Parathyroid adenoma (tissue), 2 donors: ENCODE data around the gene LRG1.

Source experiments
- H2AFZ ChIP-seq: fragments of 300-600 bp; sonication (generic); one replicate; pipeline ENCODE4 v1.7.0; 2017; ENCODE audit warnings: antibody characterized with exemption, mild to moderate bottlenecking
- H3K27ac ChIP-seq: fragments of 300-600 bp; sonication (generic); one replicate; pipeline ENCODE4 v1.7.0; 2017
- H3K27me3 ChIP-seq: fragments of 300-600 bp; sonication (generic); one replicate; pipeline ENCODE4 v1.7.0; 2017; ENCODE audit warnings: low read length; ENCODE audit not compliant: control insufficient read depth, insufficient read depth
- H3K36me3 ChIP-seq: fragments of 300-600 bp; sonication (generic); one replicate; pipeline ENCODE4 v1.7.0; 2017; ENCODE audit warnings: low read length; ENCODE audit not compliant: control insufficient read depth, insufficient read depth
- H3K4me1 ChIP-seq: fragments of 300-600 bp; sonication (generic); one replicate; pipeline ENCODE4 v1.7.0; 2017; ENCODE audit warnings: control low read depth
- H3K4me2 ChIP-seq: fragments of 300-600 bp; sonication (generic); one replicate; pipeline ENCODE4 v1.7.0; 2017; ENCODE audit warnings: low read length
- H3K4me3 ChIP-seq: fragments of 300-600 bp; sonication (generic); one replicate; pipeline ENCODE4 v1.7.0; 2017; ENCODE audit warnings: low read depth, low read length
- H3K79me2 ChIP-seq: fragments of 300-600 bp; sonication (generic); one replicate; pipeline ENCODE4 v1.7.0; 2017; ENCODE audit warnings: control low read depth
- H3K9ac ChIP-seq: fragments of 300-600 bp; sonication (generic); one replicate; pipeline ENCODE4 v1.7.0; 2017; ENCODE audit warnings: mild to moderate bottlenecking
- H3K9me3 ChIP-seq: fragments of 300-600 bp; sonication (generic); one replicate; pipeline ENCODE4 v1.7.0; 2017; ENCODE audit warnings: low read length; ENCODE audit not compliant: control insufficient read depth
- TF ChIP-seq, protein P1 (sequence below): fragments of 300-600 bp; sonication (generic); IDR thresholded peaks from one replicate; pipeline ENCODE4 v1.7.0; 2017; ENCODE audit warnings: antibody characterized with exemption, mild to moderate bottlenecking
- donor health status: primary hyperparathyroidism.

Gene LRG1

DNA sequence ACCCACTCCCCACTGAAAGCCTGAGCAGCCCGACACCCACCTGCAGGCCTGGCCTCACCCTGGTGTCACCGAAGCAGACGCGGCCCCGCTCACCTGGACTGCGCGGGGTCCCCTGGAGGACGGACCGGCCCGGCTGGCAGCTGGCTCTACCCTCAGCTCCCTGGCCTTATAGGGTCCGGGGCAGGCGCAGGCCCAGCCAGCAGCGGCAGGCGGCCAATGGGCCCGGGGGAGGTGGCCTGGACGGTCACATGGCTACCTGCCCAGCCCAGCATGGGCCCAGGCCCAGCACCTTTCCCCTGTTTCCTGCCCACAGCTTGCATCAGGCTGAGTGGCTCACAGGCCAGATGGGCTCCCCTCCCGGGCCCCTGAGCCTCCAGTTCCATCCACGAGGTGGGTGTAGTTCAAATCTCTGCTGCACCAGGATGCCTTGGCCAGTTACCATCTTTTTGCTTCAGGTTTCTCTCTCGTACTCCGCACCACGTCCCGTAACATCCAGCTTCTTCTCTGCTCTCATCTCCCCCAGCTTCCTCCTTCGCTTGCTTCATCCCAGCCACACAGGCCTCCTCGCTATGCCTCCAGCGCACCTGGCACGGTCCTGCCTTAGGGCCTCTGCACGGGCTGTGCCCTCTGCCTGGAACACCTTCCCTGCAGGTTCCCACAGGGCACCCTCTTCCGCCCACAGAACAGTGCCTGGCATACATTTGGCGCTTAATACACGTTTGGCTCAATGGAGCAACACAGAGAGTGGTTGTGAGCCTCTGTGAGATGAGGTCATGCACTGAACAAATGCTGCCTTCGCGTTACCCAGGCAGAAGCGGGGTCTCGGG is 21.3 kb downstream of the LRG1 start, which contains the start of gene PLIN4:
Gene PLIN4, minus strand, starts transcription at position 142 of the 827 bp plus-strand sequence. CDS start 214 bp downstream, outside the sequence.
- H3K79me2 ChIP-seq, result no peaks in the 10 kb centered on the region
- H3K4me1 ChIP-seq, result no peaks in the 10 kb centered on the region
- H3K27me3 ChIP-seq, result no peaks in the 10 kb centered on the region
- no peaks in the 10 kb centered on the region for H3K9me3 ChIP-seq
- TF ChIP-seq, protein P1, sequence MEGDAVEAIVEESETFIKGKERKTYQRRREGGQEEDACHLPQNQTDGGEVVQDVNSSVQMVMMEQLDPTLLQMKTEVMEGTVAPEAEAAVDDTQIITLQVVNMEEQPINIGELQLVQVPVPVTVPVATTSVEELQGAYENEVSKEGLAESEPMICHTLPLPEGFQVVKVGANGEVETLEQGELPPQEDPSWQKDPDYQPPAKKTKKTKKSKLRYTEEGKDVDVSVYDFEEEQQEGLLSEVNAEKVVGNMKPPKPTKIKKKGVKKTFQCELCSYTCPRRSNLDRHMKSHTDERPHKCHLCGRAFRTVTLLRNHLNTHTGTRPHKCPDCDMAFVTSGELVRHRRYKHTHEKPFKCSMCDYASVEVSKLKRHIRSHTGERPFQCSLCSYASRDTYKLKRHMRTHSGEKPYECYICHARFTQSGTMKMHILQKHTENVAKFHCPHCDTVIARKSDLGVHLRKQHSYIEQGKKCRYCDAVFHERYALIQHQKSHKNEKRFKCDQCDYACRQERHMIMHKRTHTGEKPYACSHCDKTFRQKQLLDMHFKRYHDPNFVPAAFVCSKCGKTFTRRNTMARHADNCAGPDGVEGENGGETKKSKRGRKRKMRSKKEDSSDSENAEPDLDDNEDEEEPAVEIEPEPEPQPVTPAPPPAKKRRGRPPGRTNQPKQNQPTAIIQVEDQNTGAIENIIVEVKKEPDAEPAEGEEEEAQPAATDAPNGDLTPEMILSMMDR, result no peak
- no peaks in the 10 kb centered on the region for H3K36me3 ChIP-seq
- H3K4me2 ChIP-seq, result no peak within 1 kb of the TSS
- no peak within 1 kb of the TSS for H3K9ac ChIP-seq
- no peak within 1 kb of the TSS for H3K4me3 ChIP-seq
- H3K27ac ChIP-seq, result no peak within 1 kb of the TSS
- H2AFZ ChIP-seq, result no peak within 1 kb of the TSS

DNA sequence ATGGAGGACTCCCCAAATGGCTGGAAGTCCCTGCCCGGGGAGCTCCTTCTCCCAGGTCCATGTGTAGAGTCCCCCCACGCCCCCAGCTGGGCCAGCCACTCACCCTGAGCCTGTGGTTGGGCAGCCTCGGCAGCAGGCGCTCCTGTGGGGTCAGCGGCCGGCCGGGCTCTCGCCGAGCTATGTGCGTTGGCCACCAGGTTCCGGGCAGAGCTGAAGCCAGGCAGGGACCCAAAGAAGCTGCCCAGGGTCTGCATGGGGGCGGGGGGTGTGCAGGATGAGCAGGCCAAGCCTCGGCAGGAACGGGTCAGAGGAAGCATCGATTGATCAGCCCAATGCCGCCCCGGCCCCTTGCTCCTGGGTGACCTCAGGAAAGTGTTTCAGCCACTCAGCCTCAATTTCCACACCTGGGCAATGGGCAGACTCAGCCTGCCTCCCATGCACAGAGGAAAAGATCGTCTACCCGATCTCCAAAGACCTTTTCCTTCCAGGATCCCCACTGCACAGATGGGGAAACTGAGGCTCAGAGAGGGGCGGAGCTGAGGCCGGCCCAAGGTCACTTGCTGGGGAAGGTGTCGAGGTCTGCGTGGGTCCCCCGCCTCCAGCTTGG is 22.3 kb downstream of the LRG1 start:
- no peaks in the 10 kb centered on the region for H3K36me3 ChIP-seq
- H3K27me3 ChIP-seq, result no peaks in the 10 kb centered on the region
- no peak overlapping the region for H3K9ac ChIP-seq
- H2AFZ ChIP-seq, result no peak overlapping the region
- H3K4me2 ChIP-seq, result no peak overlapping the region
- no peak overlapping the region for H3K27ac ChIP-seq
- H3K79me2 ChIP-seq, result no peaks in the 10 kb centered on the region
- TF ChIP-seq, protein P1, result no peak
- no peak overlapping the region for H3K4me3 ChIP-seq
- H3K9me3 ChIP-seq, result no peaks in the 10 kb centered on the region
- H3K4me1 ChIP-seq, result no peaks in the 10 kb centered on the region

DNA sequence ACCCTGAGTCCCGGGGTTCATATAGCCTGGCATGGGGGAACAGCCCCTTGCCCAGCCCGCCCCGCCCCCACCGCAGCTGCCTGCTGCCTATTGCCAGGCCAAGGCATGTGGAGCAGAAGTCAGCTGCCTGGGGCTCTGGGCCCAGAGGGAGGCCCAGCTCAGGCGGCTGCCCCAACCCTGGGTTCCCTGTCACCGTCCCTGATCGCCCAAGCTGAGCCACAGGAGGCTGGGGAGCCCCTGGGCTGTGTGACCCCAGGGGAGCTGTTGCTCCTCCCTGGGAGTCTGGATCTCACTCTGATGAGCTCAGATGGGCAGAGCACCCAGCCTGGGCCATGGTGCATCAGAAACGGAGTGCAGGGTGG is 22.9 kb downstream of the LRG1 start:
- no peak overlapping the region for H3K9ac ChIP-seq
- H3K4me2 ChIP-seq, result no peak overlapping the region
- no peaks in the 10 kb centered on the region for H3K9me3 ChIP-seq
- H3K27me3 ChIP-seq, result no peaks in the 10 kb centered on the region
- H2AFZ ChIP-seq, result no peak overlapping the region
- H3K27ac ChIP-seq, result no peak overlapping the region
- no peak overlapping the region for H3K4me3 ChIP-seq
- no peaks in the 10 kb centered on the region for H3K79me2 ChIP-seq
- TF ChIP-seq, protein P1, result no peak
- H3K36me3 ChIP-seq, result no peaks in the 10 kb centered on the region
- no peaks in the 10 kb centered on the region for H3K4me1 ChIP-seq

DNA sequence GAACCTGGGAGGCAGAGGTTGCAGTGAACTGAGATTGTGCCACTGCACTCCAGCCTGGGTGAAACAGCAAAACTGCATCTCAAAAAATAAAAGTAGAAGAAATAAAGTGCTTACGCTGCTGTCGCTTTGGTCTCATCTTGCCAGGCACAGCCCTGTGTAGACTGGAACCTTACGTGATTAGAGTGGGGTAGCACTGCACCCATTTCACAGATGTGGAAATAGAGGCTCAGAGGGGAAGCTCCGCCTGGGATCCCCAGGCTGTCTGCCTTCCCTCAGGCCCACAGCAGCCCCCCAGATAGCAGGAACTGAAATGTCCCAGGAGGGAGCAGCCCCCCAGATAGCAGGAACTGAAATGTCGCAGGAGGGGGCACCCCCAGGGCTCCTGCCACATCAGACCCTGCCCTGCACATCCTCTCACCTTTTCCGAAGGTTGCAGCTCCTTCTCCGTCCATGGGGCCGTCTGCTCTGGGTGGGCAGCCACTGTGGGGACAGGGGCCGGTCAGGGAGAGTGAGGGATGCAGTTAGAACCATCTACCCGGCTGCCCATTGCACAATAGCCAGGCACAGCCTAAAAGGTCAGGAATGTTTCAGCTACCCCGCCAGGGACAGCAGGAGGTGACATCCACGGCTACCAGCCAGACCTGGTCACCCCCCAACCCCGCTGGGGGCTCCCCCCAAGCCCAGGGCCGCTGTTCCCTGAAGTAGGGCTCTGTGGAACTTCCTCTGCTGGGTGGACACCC is 23.5 kb downstream of the LRG1 start:
- H3K4me2 ChIP-seq, result no peak overlapping the region
- TF ChIP-seq, protein P1, result no peak
- H3K4me3 ChIP-seq, result no peak overlapping the region
- no peak overlapping the region for H3K27ac ChIP-seq
- no peak overlapping the region for H2AFZ ChIP-seq
- H3K27me3 ChIP-seq, result no peaks in the 10 kb centered on the region
- H3K79me2 ChIP-seq, result no peaks in the 10 kb centered on the region
- H3K36me3 ChIP-seq, result no peaks in the 10 kb centered on the region
- no peaks in the 10 kb centered on the region for H3K4me1 ChIP-seq
- no peaks in the 10 kb centered on the region for H3K9me3 ChIP-seq
- H3K9ac ChIP-seq, result no peak overlapping the region
